Measurements from ENCODE around the gene TET2. TPM values are rescaled to one million over a fixed set of nuclear protein-coding genes. Genes with fewer than 3 reads are reported as not detected.

TET2 gene
- total RNA-seq, 1 donor = 18.1 TPM

- H3K4me3 ChIP-seq (ENCODE audit: low read depth, low read length) = no peak overlapping the region
- TF ChIP-seq, protein P1, sequence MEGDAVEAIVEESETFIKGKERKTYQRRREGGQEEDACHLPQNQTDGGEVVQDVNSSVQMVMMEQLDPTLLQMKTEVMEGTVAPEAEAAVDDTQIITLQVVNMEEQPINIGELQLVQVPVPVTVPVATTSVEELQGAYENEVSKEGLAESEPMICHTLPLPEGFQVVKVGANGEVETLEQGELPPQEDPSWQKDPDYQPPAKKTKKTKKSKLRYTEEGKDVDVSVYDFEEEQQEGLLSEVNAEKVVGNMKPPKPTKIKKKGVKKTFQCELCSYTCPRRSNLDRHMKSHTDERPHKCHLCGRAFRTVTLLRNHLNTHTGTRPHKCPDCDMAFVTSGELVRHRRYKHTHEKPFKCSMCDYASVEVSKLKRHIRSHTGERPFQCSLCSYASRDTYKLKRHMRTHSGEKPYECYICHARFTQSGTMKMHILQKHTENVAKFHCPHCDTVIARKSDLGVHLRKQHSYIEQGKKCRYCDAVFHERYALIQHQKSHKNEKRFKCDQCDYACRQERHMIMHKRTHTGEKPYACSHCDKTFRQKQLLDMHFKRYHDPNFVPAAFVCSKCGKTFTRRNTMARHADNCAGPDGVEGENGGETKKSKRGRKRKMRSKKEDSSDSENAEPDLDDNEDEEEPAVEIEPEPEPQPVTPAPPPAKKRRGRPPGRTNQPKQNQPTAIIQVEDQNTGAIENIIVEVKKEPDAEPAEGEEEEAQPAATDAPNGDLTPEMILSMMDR (IDR thresholded peaks at IDR 0.05; ENCODE audit: insufficient read depth, low read depth, low read length) = no peak
- DNase-seq (ENCODE audit: low read depth) = no peak
Observed at GRCh38 chr4:105189855-105190650, 43.4 kb downstream of the TET2 start.

DNA sequence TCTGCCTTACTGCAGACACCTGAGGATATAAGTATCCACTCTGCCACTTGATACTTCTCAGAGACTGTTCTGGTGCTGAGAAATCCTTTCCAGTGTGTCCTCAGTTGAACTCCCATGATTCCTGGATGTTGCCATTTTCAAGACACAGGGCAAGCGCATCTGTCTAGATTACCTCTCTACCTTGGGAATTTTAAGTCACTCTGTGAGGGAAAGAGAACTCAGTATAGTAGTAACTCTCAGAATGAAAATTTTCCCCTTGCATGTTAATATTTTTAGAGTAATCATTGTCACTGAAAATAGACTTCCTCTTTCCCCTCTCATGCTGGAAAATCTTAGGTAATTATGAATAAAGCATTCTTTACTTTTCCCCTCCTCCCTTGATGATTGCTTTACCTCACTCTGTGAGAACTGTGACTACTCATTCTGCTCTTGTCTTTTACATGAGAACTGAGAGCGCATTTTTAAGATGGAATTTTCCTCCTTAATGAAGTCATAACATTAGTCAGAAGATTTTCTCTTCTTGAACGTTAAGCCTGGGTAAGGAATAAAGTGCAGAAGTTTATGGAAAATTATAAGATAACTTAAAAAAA is 45.0 kb downstream of the TET2 start:
- TF ChIP-seq, protein P1 (IDR thresholded peaks at IDR 0.05; ENCODE audit: insufficient read depth, low read depth, low read length) = no peak
- H3K4me3 ChIP-seq (ENCODE audit: low read depth, low read length) = no peak overlapping the region
- peak; percentile 23 for DNase-seq (ENCODE audit: low read depth)

DNA sequence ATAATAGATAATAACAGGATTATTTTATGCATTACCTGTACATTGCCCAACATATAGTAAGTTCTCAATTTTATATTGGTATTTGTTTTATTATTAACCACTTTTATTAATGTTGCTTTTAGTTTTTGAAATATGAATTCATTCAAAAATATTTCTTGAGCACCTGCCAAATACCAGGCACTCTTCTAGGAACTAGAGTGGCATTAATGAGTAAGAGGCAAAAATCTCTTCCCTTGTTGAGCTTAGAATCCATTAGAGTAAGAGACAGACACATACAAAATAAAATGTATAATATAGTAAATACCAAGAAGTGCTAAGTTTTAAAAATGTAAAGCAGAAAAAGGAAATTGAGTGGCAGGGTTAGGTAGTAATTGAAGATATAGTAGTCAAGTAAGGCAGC is 45.8 kb downstream of the TET2 start:
- H3K4me3 ChIP-seq (ENCODE audit: low read depth, low read length) = no peak overlapping the region
- no peak for DNase-seq (ENCODE audit: low read depth)
- TF ChIP-seq, protein P1 (IDR thresholded peaks at IDR 0.05; ENCODE audit: insufficient read depth, low read depth, low read length) = no peak

DNA sequence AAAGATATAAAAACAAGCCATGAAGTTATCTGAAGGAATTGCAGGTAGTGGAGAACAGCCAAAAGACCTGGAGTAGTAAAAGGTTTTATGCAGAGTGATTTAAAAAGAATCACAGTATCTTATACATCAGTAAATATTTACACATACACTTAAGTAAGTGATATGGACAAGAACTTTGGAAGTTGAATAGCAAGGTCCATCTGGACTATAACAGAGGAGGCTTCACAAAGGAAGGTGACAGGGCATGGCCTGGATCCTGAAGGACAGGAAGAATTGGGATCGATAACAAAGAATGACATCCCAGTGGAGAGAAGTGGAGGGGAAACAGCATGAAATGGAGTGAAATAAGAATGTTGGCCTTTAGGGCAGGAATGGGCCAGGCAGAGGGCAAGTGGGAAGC is 46.2 kb downstream of the TET2 start:
- DNase-seq (ENCODE audit: low read depth) = no peak
- no peak overlapping the region for H3K4me3 ChIP-seq (ENCODE audit: low read depth, low read length)
- TF ChIP-seq, protein P1 (IDR thresholded peaks at IDR 0.05; ENCODE audit: insufficient read depth, low read depth, low read length) = no peak

- no peak for DNase-seq (ENCODE audit: low read depth)
- TF ChIP-seq, protein P1 (IDR thresholded peaks at IDR 0.05; ENCODE audit: insufficient read depth, low read depth, low read length) = no peak
- H3K4me3 ChIP-seq (ENCODE audit: low read depth, low read length) = no peak overlapping the region
Observed at GRCh38 chr4:105193536-105193935, 46.9 kb downstream of the TET2 start.

DNA sequence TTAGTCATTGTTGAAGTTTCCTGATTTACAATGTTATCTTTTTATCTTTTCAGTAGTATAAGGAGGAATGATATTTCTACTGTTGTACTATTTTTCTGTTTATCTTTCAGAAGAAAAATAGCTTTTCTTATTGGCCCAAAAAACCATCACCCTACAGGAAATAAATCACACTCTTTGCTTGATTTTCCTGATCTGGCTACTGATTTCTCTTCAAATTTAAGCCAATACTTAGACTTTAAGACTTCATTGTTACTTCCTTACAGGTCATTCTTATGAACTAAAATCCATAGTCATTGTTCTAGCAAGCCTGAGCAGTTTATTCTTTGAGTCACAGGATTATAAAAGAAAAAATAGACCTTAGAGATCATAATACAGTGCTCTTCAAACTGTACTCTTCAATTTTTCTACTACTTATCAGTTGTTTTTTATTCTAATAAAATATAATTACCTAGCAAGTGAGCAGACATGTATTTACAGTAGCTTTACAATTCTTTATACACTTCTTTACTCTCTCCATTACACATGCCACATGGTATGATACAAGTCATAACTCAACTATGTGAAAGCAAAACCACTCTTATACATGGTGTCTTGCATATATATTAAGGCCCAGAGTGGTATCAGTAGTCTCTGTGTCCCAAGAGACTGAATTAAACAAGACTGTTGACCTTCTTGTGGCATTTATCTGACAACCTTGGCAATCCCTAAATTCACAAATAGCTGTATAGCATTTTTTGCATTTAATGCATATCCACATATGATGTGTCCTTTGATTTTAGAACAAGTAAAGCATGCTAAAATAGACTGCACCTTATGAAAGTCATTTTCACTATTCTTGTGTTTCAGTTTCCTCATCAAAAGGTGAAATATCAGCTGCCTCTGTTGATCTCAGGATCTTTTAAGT is 47.9 kb downstream of the TET2 start:
- peak; percentile 25 for DNase-seq (ENCODE audit: low read depth)
- no peak overlapping the region for H3K4me3 ChIP-seq (ENCODE audit: low read depth, low read length)
- TF ChIP-seq, protein P1 (IDR thresholded peaks at IDR 0.05; ENCODE audit: insufficient read depth, low read depth, low read length) = no peak
